HG03565 (cell line): ENCODE results near the gene SEC22A.

Experiments used
- ATAC-seq: cut with Tn5 transposase; IDR thresholded peaks from one replicate; pipeline ENCODE4 v1.9.1; 2021; ENCODE audit warnings: mild to moderate bottlenecking, moderate library complexity; ENCODE audit not compliant: unreplicated experiment

Gene SEC22A

GRCh38 chr3:123262226-123262625, 60.5 kb downstream of the SEC22A start:
- no peak for ATAC-seq

GRCh38 chr3:123262868-123263267, 61.1 kb downstream of the SEC22A start:
- no peak for ATAC-seq

GRCh38 chr3:123263941-123264340, 62.2 kb downstream of the SEC22A start:
- no peak for ATAC-seq

- no peak for ATAC-seq
Observed at GRCh38 chr3:123267821-123268220, 66.1 kb downstream of the SEC22A start.

- no peak for ATAC-seq
Observed at GRCh38 chr3:123270818-123271217, 69.1 kb downstream of the SEC22A start.

- no peak for ATAC-seq
Observed at GRCh38 chr3:123271466-123272159, 69.9 kb downstream of the SEC22A start.

GRCh38 chr3:123272547-123272946, 70.8 kb downstream of the SEC22A start:
- ATAC-seq = no peak

- ATAC-seq = no peak
Observed at GRCh38 chr3:123275691-123276090, 73.9 kb downstream of the SEC22A start.

- no peak for ATAC-seq
Observed at GRCh38 chr3:123276346-123277006, 74.7 kb downstream of the SEC22A start.

GRCh38 chr3:123277106-123277505, 75.4 kb downstream of the SEC22A start:
- no peak for ATAC-seq

GRCh38 chr3:123278446-123278845, 76.7 kb downstream of the SEC22A start:
- no peak for ATAC-seq

- no peak for ATAC-seq
Observed at GRCh38 chr3:123279121-123279520, 77.4 kb downstream of the SEC22A start.

GRCh38 chr3:123281406-123281805, 79.7 kb downstream of the SEC22A start:
- ATAC-seq = no peak

- ATAC-seq = no peak
Observed at GRCh38 chr3:123281929-123282328, 80.2 kb downstream of the SEC22A start.

- ATAC-seq = no peak
Observed at GRCh38 chr3:123282461-123282860, 80.7 kb downstream of the SEC22A start.

GRCh38 chr3:123283074-123283473, 81.3 kb downstream of the SEC22A start:
- ATAC-seq = no peak

- ATAC-seq = no peak
Observed at GRCh38 chr3:123283657-123284398, 82.1 kb downstream of the SEC22A start.

- no peak for ATAC-seq
Observed at GRCh38 chr3:123284399-123285010, 82.8 kb downstream of the SEC22A start.

- no peak for ATAC-seq
Observed at GRCh38 chr3:123285066-123285465, 83.3 kb downstream of the SEC22A start.

GRCh38 chr3:123285479-123285878, 83.7 kb downstream of the SEC22A start:
- ATAC-seq = no peak

- no peak for ATAC-seq
Observed at GRCh38 chr3:123285931-123286307, 84.2 kb downstream of the SEC22A start.
